Measurements from ENCODE around the gene ARHGEF17. TPM values are rescaled to one million over a fixed set of nuclear protein-coding genes. Genes with fewer than 3 reads are reported as not detected.
"Not testable (repeated sequence)": the region's sequence is repeated elsewhere in the genome, so short reads cannot be mapped to it uniquely, and the experiment has no call there.

ARHGEF17 gene
- total RNA-seq, 3 donors from 2014 or later, result 0.13 to 0.27 (median 0.13) TPM

DNA sequence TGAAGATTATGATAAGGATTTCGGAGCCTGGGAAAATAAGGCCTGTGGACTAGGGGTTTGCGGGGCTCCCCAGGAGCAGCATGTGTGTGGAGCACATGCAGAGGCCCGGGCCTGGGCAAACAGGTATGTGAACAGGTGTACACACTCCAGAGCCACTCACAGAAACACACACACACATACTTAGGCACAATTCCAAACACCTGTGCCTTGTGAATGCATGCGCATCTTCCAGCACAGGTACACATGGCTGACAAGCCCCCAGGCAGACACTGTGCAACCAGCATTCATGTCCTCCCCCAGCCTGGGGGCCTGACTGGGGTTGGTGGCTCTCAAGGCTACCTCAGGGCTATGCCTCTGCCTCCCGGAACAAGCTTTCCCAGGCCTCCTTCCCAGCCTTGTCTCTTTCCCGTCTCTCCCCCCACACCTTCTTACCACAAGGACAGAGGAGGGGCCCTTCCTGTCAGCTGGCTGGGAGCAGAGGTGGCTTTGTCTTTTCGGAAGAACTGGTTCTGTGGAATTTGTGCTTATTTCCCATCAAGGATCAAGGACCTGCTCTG, 38.5 kb upstream of the ARHGEF17 start:
- H3K4me3 Mint-ChIP-seq, result no peak overlapping the region
- ATAC-seq, result no peak
- DNase-seq, result no peak
- H3K27me3 Mint-ChIP-seq (ENCODE audit: low read depth), result peaks cover 8% of the 10 kb centered on the region
- H3K4me1 Mint-ChIP-seq (ENCODE audit: low read depth), result no peaks in the 10 kb centered on the region
- no peaks in the 10 kb centered on the region for H3K9me3 Mint-ChIP-seq
- H3K36me3 Mint-ChIP-seq (ENCODE audit: insufficient read depth), result no peaks in the 10 kb centered on the region

DNA sequence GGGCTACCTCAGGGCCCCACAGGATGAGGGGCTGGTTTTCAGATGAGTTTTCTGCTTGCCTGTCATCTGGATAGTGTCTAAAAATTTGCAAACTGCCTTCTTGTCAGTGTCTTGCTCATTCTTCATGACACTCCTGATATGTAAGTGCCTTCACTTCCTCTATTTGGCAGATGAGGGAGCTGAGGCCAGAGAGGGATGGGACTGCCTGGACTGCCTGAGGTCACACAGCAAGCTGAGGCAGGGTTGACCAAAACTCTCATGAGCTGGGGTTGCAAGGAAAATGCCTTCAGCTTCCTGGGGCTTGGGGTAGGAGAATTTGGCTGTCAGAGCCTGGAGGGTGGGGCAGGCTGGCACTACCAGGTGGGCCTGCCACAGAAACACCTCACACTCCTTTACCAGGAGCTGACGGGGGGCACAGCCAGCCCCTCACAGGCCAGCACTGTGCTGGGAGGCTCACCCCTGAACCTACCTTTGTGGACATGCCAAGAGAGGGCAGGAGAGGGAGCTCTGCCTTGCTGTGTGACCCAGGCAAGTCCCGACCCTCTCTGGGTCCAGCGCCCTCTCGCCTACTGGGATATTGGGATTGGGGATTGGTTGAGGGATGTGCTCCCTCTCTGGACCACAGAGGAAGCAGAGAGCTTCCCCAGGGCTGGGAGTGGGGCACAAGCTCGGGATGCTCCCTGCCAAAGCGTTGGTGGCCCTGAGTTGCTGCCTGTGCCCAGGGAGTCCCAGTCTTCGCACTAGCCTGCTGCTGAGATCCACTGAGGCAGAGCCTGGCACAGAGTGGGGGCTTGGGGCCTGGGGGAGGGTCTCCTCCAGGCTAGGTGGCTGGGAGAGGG, 37.8 kb upstream of the ARHGEF17 start:
- no peaks in the 10 kb centered on the region for H3K9me3 Mint-ChIP-seq
- no peak for DNase-seq
- H3K4me3 Mint-ChIP-seq, result no peak overlapping the region
- no peaks in the 10 kb centered on the region for H3K36me3 Mint-ChIP-seq (ENCODE audit: insufficient read depth)
- H3K27me3 Mint-ChIP-seq (ENCODE audit: low read depth), result peaks cover 1% of the 10 kb centered on the region
- no peaks in the 10 kb centered on the region for H3K4me1 Mint-ChIP-seq (ENCODE audit: low read depth)
- ATAC-seq, result no peak

DNA sequence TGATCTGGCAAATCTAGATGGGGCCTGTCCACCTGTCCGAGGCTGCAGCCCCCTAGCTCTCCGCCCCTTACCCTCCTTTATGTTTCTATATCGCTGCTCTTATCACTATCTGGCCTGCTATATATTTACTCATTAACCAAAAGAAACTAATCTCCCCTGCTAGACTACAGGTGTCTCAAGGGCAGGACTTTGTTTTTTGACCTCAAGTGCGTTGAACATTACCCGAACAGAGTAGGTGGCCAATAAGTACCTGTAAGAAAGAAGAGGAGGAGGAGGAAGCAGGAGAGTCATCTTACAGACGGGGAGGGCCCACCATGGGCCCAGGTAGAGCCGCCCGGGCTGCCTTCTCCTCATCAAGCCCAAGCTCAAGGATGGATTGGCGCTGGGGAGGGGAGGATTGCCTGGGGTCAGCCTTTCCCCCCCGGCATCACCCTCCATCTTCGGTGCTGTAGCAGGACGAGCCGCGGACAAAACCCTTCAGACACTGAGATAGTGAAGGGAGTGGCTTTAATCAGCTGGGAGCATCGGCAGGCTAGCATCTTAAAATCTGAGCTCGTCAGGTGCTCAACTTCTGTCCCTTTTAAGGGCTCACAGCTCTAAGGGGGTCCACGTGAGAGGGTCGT, 37.1 kb upstream of the ARHGEF17 start:
- no peaks in the 10 kb centered on the region for H3K36me3 Mint-ChIP-seq (ENCODE audit: insufficient read depth)
- no peaks in the 10 kb centered on the region for H3K4me1 Mint-ChIP-seq (ENCODE audit: low read depth)
- no peak overlapping the region for H3K4me3 Mint-ChIP-seq
- no peaks in the 10 kb centered on the region for H3K27me3 Mint-ChIP-seq (ENCODE audit: low read depth)
- ATAC-seq (no peak), DNase-seq (no peak)
- no peaks in the 10 kb centered on the region for H3K9me3 Mint-ChIP-seq

GRCh38 chr11:73271478-73271865, 36.6 kb upstream of the ARHGEF17 start:
- not testable (repeated sequence) for DNase-seq; ATAC-seq; H3K4me1 Mint-ChIP-seq (ENCODE audit: low read depth); H3K9me3 Mint-ChIP-seq; H3K27me3 Mint-ChIP-seq (ENCODE audit: low read depth); H3K4me3 Mint-ChIP-seq; H3K36me3 Mint-ChIP-seq (ENCODE audit: insufficient read depth)

DNA sequence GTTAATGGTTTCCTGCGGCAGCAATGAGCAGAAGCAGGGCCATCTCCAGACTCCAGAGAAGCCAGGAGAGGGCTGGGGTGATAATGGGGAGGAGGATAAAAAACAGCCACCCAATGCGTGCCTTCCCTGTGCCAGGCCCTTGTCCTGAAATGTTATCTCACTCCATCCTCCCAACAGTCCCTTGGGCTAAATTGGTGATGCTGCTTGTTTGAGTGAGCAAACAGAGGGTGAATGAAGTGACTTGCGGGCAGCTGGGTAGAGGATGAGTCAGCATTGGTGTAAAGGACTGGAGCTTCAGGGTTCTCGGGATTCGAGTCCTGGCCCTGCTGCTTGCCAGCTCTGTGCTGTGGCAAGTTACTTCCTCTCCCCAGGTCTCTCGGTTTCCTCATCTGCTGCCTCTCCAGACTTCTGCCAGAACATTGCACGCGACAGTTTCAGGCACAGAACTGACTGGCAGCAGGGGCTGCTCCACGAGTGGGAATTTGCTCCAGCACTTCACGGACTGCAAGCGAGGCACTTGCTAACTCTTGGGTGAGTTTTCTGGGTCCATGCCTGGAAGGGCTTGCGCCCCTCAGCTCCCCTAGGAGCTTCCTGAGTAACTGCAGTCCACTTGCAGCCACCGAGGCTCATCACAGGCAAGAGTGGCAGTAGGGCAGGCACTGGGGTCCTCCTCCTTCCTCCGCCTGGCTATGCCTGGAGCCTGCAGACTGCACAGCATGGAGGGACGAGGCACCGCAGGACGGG, 36.0 kb upstream of the ARHGEF17 start, which contains the start of gene P2RY6:
Gene P2RY6 (plus strand): TSS at position 403 of the 744 bp plus-strand sequence. CDS start 24,181 bp downstream, outside the sequence.
- H3K4me3 Mint-ChIP-seq, result no peak within 1 kb of the TSS
- ATAC-seq, result no peak
- no peaks in the 10 kb centered on the region for H3K36me3 Mint-ChIP-seq (ENCODE audit: insufficient read depth)
- H3K27me3 Mint-ChIP-seq (ENCODE audit: low read depth), result peaks cover 4% of the 10 kb centered on the region
- DNase-seq, result no peak
- H3K4me1 Mint-ChIP-seq (ENCODE audit: low read depth), result no peaks in the 10 kb centered on the region
- no peaks in the 10 kb centered on the region for H3K9me3 Mint-ChIP-seq

- DNase-seq, result no peak
These were observed 35.4 kb upstream of the ARHGEF17 start for GRCh38 chr11:73272680-73273038.

GRCh38 chr11:73273222-73273895, 34.7 kb upstream of the ARHGEF17 start:
- H3K9me3 Mint-ChIP-seq, result no peaks in the 10 kb centered on the region
- H3K27me3 Mint-ChIP-seq (ENCODE audit: low read depth), result peaks cover 4% of the 10 kb centered on the region
- DNase-seq, result no peak
- H3K4me3 Mint-ChIP-seq, result no peak overlapping the region
- H3K4me1 Mint-ChIP-seq (ENCODE audit: low read depth), result no peaks in the 10 kb centered on the region
- no peaks in the 10 kb centered on the region for H3K36me3 Mint-ChIP-seq (ENCODE audit: insufficient read depth)
- ATAC-seq, result no peak

More at GRCh38 chr11:73272680-73273038, 35.4 kb upstream of the ARHGEF17 start:
- Mint-ChIP-seq H3K36me3 (ENCODE audit: insufficient read depth) (no peaks in the 10 kb centered on the region), H3K4me1 (ENCODE audit: low read depth) (no peaks in the 10 kb centered on the region), H3K27me3 (ENCODE audit: low read depth) (peaks cover 4% of the 10 kb centered on the region), H3K9me3 (no peaks in the 10 kb centered on the region), H3K4me3 (no peak overlapping the region)
- ATAC-seq, result no peak

DNA sequence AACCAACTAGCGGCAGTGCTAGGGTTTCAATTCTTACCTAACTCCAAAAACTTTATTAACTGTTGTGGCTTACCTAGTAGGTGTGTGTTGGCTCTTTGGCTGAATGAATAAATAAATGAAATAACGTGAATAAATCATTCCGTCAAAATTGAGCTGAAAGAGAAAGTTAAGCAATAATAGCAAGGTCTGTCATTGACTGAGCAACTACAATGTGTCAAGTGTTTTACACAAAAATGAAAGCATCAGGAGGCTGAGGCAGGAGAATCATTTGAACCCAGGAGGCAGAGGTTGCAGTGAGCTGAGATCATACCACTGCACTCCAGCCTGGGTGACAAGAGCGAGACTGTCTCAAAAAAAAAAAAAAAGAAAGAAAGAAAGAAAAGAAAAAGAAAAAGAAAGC, 33.9 kb upstream of the ARHGEF17 start:
- H3K9me3 Mint-ChIP-seq; H3K4me3 Mint-ChIP-seq; H3K27me3 Mint-ChIP-seq (ENCODE audit: low read depth); H3K36me3 Mint-ChIP-seq (ENCODE audit: insufficient read depth); ATAC-seq; H3K4me1 Mint-ChIP-seq (ENCODE audit: low read depth); DNase-seq: not testable (repeated sequence)

GRCh38 chr11:73274722-73275380, 33.2 kb upstream of the ARHGEF17 start:
- DNase-seq (no peak), ATAC-seq (no peak)
- no peak overlapping the region for H3K4me3 Mint-ChIP-seq
- H3K9me3 Mint-ChIP-seq, result no peaks in the 10 kb centered on the region
- H3K36me3 Mint-ChIP-seq (ENCODE audit: insufficient read depth), result no peaks in the 10 kb centered on the region
- no peaks in the 10 kb centered on the region for H3K4me1 Mint-ChIP-seq (ENCODE audit: low read depth)
- peaks cover 4% of the 10 kb centered on the region for H3K27me3 Mint-ChIP-seq (ENCODE audit: low read depth)

DNA sequence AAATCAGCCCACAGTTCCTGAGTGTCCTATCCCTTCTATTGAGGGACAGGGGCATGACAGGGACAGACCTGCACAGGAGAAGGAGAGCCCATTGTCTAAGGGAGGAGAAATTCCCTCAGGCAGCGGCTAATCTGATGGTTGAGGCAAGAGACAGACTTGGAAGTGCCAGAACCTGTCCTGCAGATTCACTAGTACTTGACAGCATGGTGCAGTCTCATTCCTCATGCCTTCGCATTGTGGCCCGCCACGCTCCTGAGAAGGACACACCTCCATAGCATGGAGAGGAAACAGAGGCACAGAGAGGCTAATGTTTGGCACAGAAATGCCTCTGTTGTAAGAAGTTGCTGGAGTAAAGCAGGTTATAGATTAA, 32.7 kb upstream of the ARHGEF17 start:
- Mint-ChIP-seq H3K9me3 (no peaks in the 10 kb centered on the region), H3K27me3 (ENCODE audit: low read depth) (peaks cover 4% of the 10 kb centered on the region), H3K4me1 (ENCODE audit: low read depth) (no peaks in the 10 kb centered on the region), H3K36me3 (ENCODE audit: insufficient read depth) (no peaks in the 10 kb centered on the region), H3K4me3 (no peak overlapping the region)
- DNase-seq (no peak), ATAC-seq (no peak)

DNA sequence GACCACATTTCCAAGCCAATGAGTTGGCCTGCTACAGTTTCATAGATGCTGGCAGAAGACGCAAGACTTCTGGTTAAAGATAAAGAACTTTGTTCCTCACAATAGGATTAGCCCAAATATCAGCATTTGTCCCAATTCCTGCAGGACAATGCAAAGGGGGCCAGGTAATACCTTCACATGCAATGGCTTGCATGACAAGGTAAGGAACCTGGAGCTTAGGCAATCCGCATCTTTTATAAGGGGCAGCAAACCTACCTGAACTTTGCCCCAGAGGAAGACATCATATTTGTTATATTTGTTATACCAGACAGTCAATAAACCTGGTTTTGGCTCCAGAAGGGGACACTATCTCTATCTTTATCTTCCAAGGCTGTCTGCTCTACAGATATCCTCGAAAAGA, 30.6 kb upstream of the ARHGEF17 start:
- Mint-ChIP-seq H3K27me3 (ENCODE audit: low read depth) (peaks cover 4% of the 10 kb centered on the region), H3K4me1 (ENCODE audit: low read depth) (no peaks in the 10 kb centered on the region), H3K36me3 (ENCODE audit: insufficient read depth) (no peaks in the 10 kb centered on the region), H3K9me3 (no peaks in the 10 kb centered on the region), H3K4me3 (no peak overlapping the region)
- no peak for DNase-seq
- ATAC-seq, result no peak

GRCh38 chr11:73280626-73281025, 27.4 kb upstream of the ARHGEF17 start:
- Mint-ChIP-seq H3K36me3 (ENCODE audit: insufficient read depth) (no peaks in the 10 kb centered on the region), H3K4me1 (ENCODE audit: low read depth) (no peaks in the 10 kb centered on the region), H3K4me3 (no peak overlapping the region), H3K27me3 (ENCODE audit: low read depth) (peaks cover 4% of the 10 kb centered on the region), H3K9me3 (no peaks in the 10 kb centered on the region)
- ATAC-seq, result no peak
- no peak for DNase-seq

DNA sequence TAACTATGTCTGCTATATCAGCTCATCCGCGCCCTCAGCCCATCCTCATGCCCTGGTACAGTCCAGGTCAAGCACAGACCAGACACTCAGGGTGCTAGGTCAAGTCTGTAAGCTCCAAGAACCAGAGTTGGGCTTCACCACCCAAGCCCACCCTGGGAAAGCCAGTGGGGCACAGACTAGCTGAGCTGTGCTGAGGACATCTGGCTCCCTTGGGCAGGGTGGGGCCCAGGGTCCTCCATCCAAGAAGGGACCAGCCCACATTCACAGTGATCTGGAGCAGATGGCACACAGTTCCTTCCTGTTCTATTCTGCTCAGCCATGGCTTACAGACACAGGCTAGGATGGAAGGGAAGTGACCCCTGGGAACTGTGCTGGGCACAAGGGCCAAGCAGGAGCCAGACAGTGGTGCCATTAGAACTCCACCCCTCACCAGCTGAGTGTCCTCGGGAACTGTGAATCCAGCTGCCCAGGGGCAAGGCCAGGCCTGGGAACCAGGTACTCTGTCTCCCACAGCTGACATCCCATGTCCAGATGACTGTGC, 26.8 kb upstream of the ARHGEF17 start:
- ATAC-seq (no peak), DNase-seq (no peak)
- no peak overlapping the region for H3K4me3 Mint-ChIP-seq
- no peaks in the 10 kb centered on the region for H3K36me3 Mint-ChIP-seq (ENCODE audit: insufficient read depth)
- H3K27me3 Mint-ChIP-seq (ENCODE audit: low read depth), result peaks cover 2% of the 10 kb centered on the region
- H3K4me1 Mint-ChIP-seq (ENCODE audit: low read depth), result no peaks in the 10 kb centered on the region
- no peaks in the 10 kb centered on the region for H3K9me3 Mint-ChIP-seq
